Esophagus (tissue), 2 donors: ENCODE results near the gene TMPRSS9. TPM values are rescaled to one million over a fixed set of nuclear protein-coding genes. Genes with fewer than 3 reads are reported as not detected.

ENCODE experiments used
- H3K27ac ChIP-seq, 2 donors: one replicate each; pipeline ENCODE4 v1.5.1; 2013; ENCODE audit warnings: low read depth in 2 of 2, mild to moderate bottlenecking in 2 of 2, inconsistent platforms in 1 of 2, low read length in 1 of 2, moderate library complexity in 1 of 2
- H3K27me3 ChIP-seq, 2 donors: one replicate each; pipeline ENCODE4 v1.6.1; 2013; ENCODE audit warnings: low read length in 2 of 2, control low read depth in 1 of 2, mild to moderate bottlenecking in 1 of 2; ENCODE audit not compliant: insufficient read depth in 2 of 2, control insufficient read depth in 1 of 2
- H3K36me3 ChIP-seq, 2 donors: one replicate each; pipeline ENCODE4 v1.6.1; 2013; ENCODE audit warnings: low read length in 1 of 2; ENCODE audit not compliant: control insufficient read depth in 2 of 2, insufficient read depth in 2 of 2
- H3K4me1 ChIP-seq, 2 donors: one replicate each; pipeline ENCODE4 v1.6.1; 2013; ENCODE audit warnings: low read length in 1 of 2; ENCODE audit not compliant: control insufficient read depth in 2 of 2, insufficient read depth in 2 of 2
- H3K4me3 ChIP-seq, 2 donors: one replicate each; pipeline ENCODE4 v1.5.1; 2013; ENCODE audit warnings: low read length in 2 of 2, mild to moderate bottlenecking in 2 of 2, low read depth in 1 of 2, moderate library complexity in 1 of 2
- H3K9me3 ChIP-seq, 2 donors: one replicate each; pipeline ENCODE4 v1.6.1; 2013; ENCODE audit warnings: mild to moderate bottlenecking in 2 of 2, low read depth in 1 of 2, low read length in 1 of 2, moderate library complexity in 1 of 2; ENCODE audit not compliant: control insufficient read depth in 2 of 2, insufficient read depth in 1 of 2
- WGBS, 2 donors: extraction: QIAGEN DNeasy Blood & Tissue Kit; methylation state at CpG; one replicate each; pipeline ENCODE4 v1.1.7; 2013; 5-methylcytosine and 5-hydroxymethylcytosine counted together
- polyA plus RNA-seq, 2 donors: library from polyadenylated mRNA; stranded (reverse); fragments of 200-250 nt; gene quantifications; one replicate each; pipeline ENCODE4 v1.2.3, GENCODE V29; 2013
- donor health status: healthy with polysubstance abuse.
- donor health status: Bipolar disorder and iron deficiency.

The TMPRSS9 gene
- polyA plus RNA-seq, 2 donors: 0.04 TPM; not detected in 1

- Histone ChIP-seq H3K36me3 (peaks cover 0 to 13% of the 10 kb centered on the region in 2 donors), H3K4me1 (peaks cover 0 to 19% of the 10 kb centered on the region in 2 donors), H3K27me3 (no peaks in the 10 kb centered on the region), H3K4me3 (no peak overlapping the region), H3K27ac (no peak overlapping the region), H3K9me3 (peaks cover 0 to 2% of the 10 kb centered on the region in 2 donors)
- 60 to 75% methylated on average over 11 of the region's 11 CpGs for WGBS, 2 donors
Measured at GRCh38 chr19:2333807-2334211, 26.3 kb upstream of the TMPRSS9 start.

DNA sequence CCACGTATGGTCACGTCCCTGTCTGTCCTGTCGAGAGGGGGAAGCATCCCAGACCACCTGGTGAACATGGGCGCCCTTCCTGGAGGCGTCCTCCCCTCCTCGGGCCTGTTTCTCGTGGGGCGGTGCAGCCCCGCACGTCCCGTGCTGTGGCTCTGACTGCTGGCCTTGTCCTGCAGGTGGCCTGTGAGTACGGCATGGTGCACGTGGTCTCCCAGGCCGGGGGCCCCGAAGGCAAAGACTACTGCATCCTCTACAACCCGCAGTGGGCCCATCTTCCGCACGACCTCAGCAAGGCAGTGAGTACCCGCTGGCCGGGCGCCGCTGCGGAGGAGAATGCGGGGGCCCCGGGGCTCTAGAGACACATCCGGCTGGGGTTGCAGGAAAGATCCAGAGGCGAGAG is 25.6 kb upstream of the TMPRSS9 start:
- 89 to 95% methylated on average over 27 of the region's 27 CpGs for WGBS, 2 donors
- Histone ChIP-seq H3K9me3 (peaks cover 0 to 2% of the 10 kb centered on the region in 2 donors), H3K27me3 (no peaks in the 10 kb centered on the region), H3K27ac (no peak overlapping the region), H3K4me1 (peaks cover 0 to 18% of the 10 kb centered on the region in 2 donors), H3K4me3 (no peak overlapping the region), H3K36me3 (peaks cover 0 to 16% of the 10 kb centered on the region in 2 donors)

DNA sequence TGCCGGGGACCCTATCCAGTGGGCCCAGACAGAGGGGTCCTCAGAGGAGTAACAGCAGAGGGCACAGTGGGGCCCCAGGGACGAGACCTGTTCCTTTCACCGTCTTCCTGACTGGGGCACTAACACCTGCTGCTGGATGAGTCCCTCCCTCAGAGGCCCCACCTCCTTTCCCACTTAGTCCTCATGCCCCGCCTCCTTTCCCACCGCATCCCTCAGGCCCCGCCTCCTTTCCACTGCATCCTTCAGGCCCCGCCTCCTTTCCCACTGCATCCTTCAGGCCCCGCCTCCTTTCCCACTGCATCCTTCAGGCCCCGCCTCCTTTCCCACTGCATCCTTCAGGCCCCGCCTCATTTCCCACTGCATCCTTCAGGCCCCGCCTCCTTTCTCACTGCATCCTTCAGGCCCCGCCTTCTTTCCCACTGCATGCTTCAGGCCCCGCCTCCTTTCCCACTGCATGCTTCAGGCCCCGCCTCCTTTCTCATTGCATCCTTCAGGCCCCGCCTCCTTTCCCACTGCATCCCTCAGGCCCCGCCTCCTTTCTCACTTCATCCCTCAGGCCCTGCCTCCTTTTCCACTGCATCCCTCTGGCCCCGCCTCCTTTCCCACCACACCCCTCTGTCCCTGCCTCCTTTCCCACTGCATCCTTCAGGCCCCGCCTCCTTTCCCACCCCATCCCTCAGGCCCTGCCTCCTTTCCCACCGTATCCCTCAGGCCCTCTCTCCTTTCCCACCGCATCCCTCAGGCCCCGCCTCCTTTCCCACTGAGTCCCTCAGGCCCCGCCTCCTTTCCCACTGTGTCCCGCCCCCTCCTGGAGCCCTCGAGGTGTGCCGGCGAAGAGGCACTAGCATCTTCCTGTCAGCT is 24.8 kb upstream of the TMPRSS9 start:
- Histone ChIP-seq H3K4me1 (peaks cover 0 to 15% of the 10 kb centered on the region in 2 donors), H3K36me3 (peaks cover 0 to 24% of the 10 kb centered on the region in 2 donors), H3K9me3 (peaks cover 0 to 2% of the 10 kb centered on the region in 2 donors), H3K27me3 (no peaks in the 10 kb centered on the region), H3K27ac (no peak overlapping the region), H3K4me3 (no peak overlapping the region)
- WGBS, 2 donors: 93 to 95% methylated on average over 24 to 26 of the region's 26 CpGs

DNA sequence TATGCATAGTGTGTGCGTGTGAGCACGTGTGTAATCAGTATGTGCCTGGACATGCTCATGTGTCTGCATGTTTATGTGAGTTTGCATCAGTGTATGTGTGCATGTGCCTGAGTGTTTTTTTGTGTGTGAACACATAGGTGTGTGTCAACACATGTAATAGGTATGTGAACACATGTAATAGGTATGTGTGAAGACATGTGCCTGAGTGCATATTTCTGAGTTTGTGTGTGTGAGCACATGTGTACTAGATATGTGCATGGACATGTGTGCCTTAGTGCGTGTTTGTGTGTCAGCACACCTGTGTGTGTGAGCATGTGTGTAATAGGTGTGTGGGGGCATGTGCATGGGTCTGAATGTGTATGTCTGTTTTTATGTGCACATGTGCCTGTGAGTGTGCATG is 24.2 kb upstream of the TMPRSS9 start:
- 62 to 84% methylated on average over 3 of the region's 3 CpGs for WGBS, 2 donors
- no peak overlapping the region for H3K4me3 ChIP-seq
- peaks cover 0 to 2% of the 10 kb centered on the region in 2 donors for H3K9me3 ChIP-seq
- H3K36me3 ChIP-seq: peaks cover 0 to 24% of the 10 kb centered on the region in 2 donors
- no peaks in the 10 kb centered on the region for H3K27me3 ChIP-seq
- H3K27ac ChIP-seq: no peak overlapping the region
- peaks cover 0 to 10% of the 10 kb centered on the region in 2 donors for H3K4me1 ChIP-seq

DNA sequence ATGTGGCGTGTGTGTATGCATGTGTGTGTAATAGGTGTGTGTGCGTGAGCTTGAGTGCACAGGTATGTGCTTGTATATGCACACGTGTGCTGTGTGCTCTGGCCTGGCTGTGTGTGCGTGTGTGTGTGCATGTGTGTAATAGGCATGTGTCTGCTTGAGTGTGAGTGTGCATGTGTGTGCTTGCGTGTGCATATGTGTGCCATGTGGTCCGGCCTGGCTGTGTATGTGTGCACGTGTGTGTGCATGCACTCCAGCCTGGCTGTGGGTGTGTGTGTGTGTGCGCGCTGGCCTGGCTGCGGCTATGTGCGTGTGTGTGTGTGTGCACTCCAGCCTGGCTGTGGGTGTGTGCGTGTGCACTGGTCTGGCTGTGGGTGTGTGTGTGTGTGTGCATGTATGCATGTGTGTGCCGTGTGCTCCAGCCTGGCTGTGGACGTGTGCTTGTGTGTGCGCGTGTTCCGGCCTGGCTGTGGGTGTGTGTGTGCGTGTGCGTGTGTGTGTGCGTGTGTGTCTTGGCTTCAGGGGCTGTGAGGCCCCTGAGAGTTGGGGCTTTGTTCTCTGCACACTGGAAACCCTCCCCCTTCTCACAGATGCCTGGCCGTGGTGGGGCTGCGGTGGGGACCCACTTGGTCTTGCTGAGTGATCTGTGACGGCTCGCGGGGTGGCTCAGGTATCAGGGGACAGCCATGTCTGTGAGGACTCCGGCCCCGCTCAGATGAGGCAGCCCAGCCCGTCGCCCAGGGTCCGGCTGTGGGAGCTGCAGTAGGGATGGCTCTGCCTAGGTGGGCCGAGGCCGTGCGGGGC is 23.3 kb upstream of the TMPRSS9 start:
- no peak overlapping the region for H3K4me3 ChIP-seq

GRCh38 chr19:2337329-2337707 is 22.7 kb upstream of the TMPRSS9 start:
- Histone ChIP-seq H3K27me3 (no peaks in the 10 kb centered on the region), H3K36me3 (peaks cover 0 to 30% of the 10 kb centered on the region in 2 donors), H3K4me1 (peaks cover 0 to 14% of the 10 kb centered on the region in 2 donors), H3K27ac (no peak overlapping the region), H3K9me3 (peaks cover 0 to 5% of the 10 kb centered on the region in 2 donors), H3K4me3 (no peak overlapping the region)
- WGBS, 2 donors: 68 to 80% methylated on average over 18 to 19 of the region's 19 CpGs

More for the DNA sequence above, 23.3 kb upstream of the TMPRSS9 start:
- H3K27me3 ChIP-seq: no peaks in the 10 kb centered on the region
- 90 to 94% methylated on average over 33 of the region's 33 CpGs for WGBS, 2 donors
- H3K4me1 ChIP-seq: peaks cover 0 to 16% of the 10 kb centered on the region in 2 donors
- peaks cover 0 to 30% of the 10 kb centered on the region in 2 donors for H3K36me3 ChIP-seq
- H3K27ac ChIP-seq: no peak overlapping the region
- H3K9me3 ChIP-seq: peaks cover 0 to 5% of the 10 kb centered on the region in 2 donors

GRCh38 chr19:2338055-2338615 is 21.9 kb upstream of the TMPRSS9 start:
- no peaks in the 10 kb centered on the region for H3K27me3 ChIP-seq
- peaks cover 0 to 10% of the 10 kb centered on the region in 2 donors for H3K4me1 ChIP-seq
- H3K27ac ChIP-seq: no peak overlapping the region
- H3K4me3 ChIP-seq: no peak overlapping the region
- 93 to 95% methylated on average over 21 of the region's 21 CpGs for WGBS, 2 donors
- H3K36me3 ChIP-seq: peaks cover 0 to 30% of the 10 kb centered on the region in 2 donors
- H3K9me3 ChIP-seq: peaks cover 0 to 5% of the 10 kb centered on the region in 2 donors

DNA sequence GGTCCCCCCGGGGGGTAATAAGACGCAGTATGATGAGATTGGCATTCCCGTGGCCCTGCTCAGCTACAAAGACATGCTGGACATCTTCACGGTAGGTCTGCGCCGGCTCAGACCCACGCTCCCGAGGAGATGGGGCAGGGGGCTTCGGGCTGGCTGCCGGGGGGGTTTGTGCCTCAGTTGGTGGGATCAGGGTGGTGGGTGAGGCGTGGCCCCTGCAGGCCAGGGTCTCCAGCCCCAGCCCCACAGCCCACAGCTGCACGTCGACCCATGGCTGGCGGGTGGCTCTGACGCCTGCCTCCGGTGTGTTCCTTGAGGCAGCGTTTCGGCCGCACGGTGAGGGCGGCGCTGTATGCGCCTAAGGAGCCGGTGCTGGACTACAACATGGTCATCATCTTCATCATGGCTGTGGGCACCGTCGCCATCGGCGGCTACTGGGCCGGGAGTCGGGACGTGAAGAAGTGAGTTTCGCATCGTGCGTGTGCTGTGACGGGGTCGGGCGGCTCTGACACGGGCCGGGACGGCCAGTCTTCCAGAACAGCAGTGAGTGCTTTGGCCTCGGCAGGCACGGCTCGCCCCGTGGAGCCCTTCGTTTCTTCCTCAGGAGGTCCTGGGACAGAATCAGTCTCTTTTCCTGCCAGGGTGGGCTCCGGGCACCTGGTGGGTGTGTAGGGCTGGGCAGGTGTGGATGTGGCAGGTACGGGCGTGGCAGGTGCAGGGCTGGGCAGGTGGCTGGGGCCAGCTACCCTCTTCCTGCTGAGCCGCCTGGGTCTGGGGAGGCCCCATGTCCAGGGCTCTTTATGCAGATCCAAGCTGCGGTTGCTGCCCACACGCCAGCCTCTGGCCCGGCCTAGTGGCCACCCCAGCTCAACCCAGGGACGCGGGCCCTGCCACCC is 21.1 kb upstream of the TMPRSS9 start:
- 95 to 96% methylated on average over 51 to 54 of the region's 54 CpGs for WGBS, 2 donors
- H3K4me1 ChIP-seq: peaks cover 0 to 9% of the 10 kb centered on the region in 2 donors
- H3K36me3 ChIP-seq: peaks cover 0 to 30% of the 10 kb centered on the region in 2 donors

More for the DNA sequence above, 21.1 kb upstream of the TMPRSS9 start:
- H3K27me3 ChIP-seq: no peaks in the 10 kb centered on the region
- H3K4me3 ChIP-seq: no peak overlapping the region
- H3K9me3 ChIP-seq: peaks cover 0 to 5% of the 10 kb centered on the region in 2 donors
- no peak overlapping the region for H3K27ac ChIP-seq
